ENCODE results near the gene IQSEC2. TPM values are rescaled to one million over a fixed set of nuclear protein-coding genes. Genes with fewer than 3 reads are reported as not detected.

IQSEC2 gene
- total RNA-seq, 1 donor from 2014 or later: 3.4 TPM

- TF ChIP-seq CTCF (IDR thresholded peaks at IDR 0.05; ENCODE audit: insufficient read depth, low read length, severe bottlenecking): no peak
- H3K27me3 ChIP-seq (ENCODE audit: control insufficient read depth, insufficient read depth, low read length): no peaks in the 10 kb centered on the region
- no peak for FAIRE-seq
- H3K36me3 ChIP-seq (ENCODE audit: control insufficient read depth, insufficient read depth, low read length): no peaks in the 10 kb centered on the region
- no peak overlapping the region for H3K4me3 ChIP-seq (ENCODE audit: low read depth, low read length)
- no peak for DNase-seq (ENCODE audit: low read depth)
These were observed 4.8 kb upstream of the IQSEC2 start for GRCh38 chrX:53286171-53286570.

- DNase-seq (ENCODE audit: low read depth) (no peak), FAIRE-seq (no peak)
- no peak for TF ChIP-seq CTCF (IDR thresholded peaks at IDR 0.05; ENCODE audit: insufficient read depth, low read length, severe bottlenecking)
- no peak overlapping the region for H3K4me3 ChIP-seq (ENCODE audit: low read depth, low read length)
- no peaks in the 10 kb centered on the region for H3K27me3 ChIP-seq (ENCODE audit: control insufficient read depth, insufficient read depth, low read length)
- no peaks in the 10 kb centered on the region for H3K36me3 ChIP-seq (ENCODE audit: control insufficient read depth, insufficient read depth, low read length)
These were observed 4.2 kb upstream of the IQSEC2 start for GRCh38 chrX:53285591-53285990.

GRCh38 chrX:53284684-53285447 is 3.5 kb upstream of the IQSEC2 start:
- Histone ChIP-seq H3K27me3 (ENCODE audit: control insufficient read depth, insufficient read depth, low read length) (no peaks in the 10 kb centered on the region), H3K36me3 (ENCODE audit: control insufficient read depth, insufficient read depth, low read length) (no peaks in the 10 kb centered on the region), H3K4me3 (ENCODE audit: low read depth, low read length) (no peak overlapping the region)
- TF ChIP-seq CTCF (IDR thresholded peaks at IDR 0.05; ENCODE audit: insufficient read depth, low read length, severe bottlenecking): peak; percentile 83
- FAIRE-seq (peak; percentile 55), DNase-seq (ENCODE audit: low read depth) (peak; percentile 17)

- H3K36me3 ChIP-seq (ENCODE audit: control insufficient read depth, insufficient read depth, low read length): no peaks in the 10 kb centered on the region
- no peak overlapping the region for H3K4me3 ChIP-seq (ENCODE audit: low read depth, low read length)
- no peak for DNase-seq (ENCODE audit: low read depth)
- TF ChIP-seq CTCF (IDR thresholded peaks at IDR 0.05; ENCODE audit: insufficient read depth, low read length, severe bottlenecking): no peak
- no peak for FAIRE-seq
- H3K27me3 ChIP-seq (ENCODE audit: control insufficient read depth, insufficient read depth, low read length): no peaks in the 10 kb centered on the region
These were observed 2.2 kb upstream of the IQSEC2 start for GRCh38 chrX:53283567-53283966.

- Histone ChIP-seq H3K36me3 (ENCODE audit: control insufficient read depth, insufficient read depth, low read length) (no peaks in the 10 kb centered on the region), H3K4me3 (ENCODE audit: low read depth, low read length) (no peak overlapping the region), H3K27me3 (ENCODE audit: control insufficient read depth, insufficient read depth, low read length) (no peaks in the 10 kb centered on the region)
- DNase-seq (ENCODE audit: low read depth) (no peak), FAIRE-seq (no peak)
- no peak for TF ChIP-seq CTCF (IDR thresholded peaks at IDR 0.05; ENCODE audit: insufficient read depth, low read length, severe bottlenecking)
These were observed 1.7 kb upstream of the IQSEC2 start for GRCh38 chrX:53283099-53283498.

Data from bronchial epithelial cell (primary cell).